Neural cell (in vitro differentiated cells): Measurements from ENCODE around the gene CDKL1. TPM values are rescaled to one million over a fixed set of nuclear protein-coding genes. Genes with fewer than 3 reads are reported as not detected.

Source experiments
- H2AFZ ChIP-seq: fragments of 200-600, 300-800 bp; sonication (generic), shearing (Covaris generic); 2 replicates; pipeline ENCODE4 v1.6.0; 2014; ENCODE audit warnings: low read depth, mild to moderate bottlenecking, antibody characterized with exemption, low read length, moderate library complexity
- H3F3A ChIP-seq: fragments of 200-600 bp; shearing (Covaris generic); 2 replicates; pipeline ENCODE4 v1.6.1; 2016; ENCODE audit warnings: mild to moderate bottlenecking, moderate library complexity, mixed read lengths, antibody characterized with exemption, low read length; ENCODE audit not compliant: insufficient read depth, poor library complexity, severe bottlenecking
- H3K27ac ChIP-seq: fragments of 200-600, 300-800 bp; sonication (generic), shearing (Covaris generic); 2 replicates; pipeline ENCODE4 v1.5.1; 2014; ENCODE audit warnings: mild to moderate bottlenecking, low read length, moderate library complexity
- H3K27me3 ChIP-seq: fragments of 300-800, 200-600 bp; sonication (generic), shearing (Covaris generic); 2 replicates; pipeline ENCODE4 v1.6.0; 2014; ENCODE audit warnings: mild to moderate bottlenecking, low read depth, low read length, moderate library complexity; ENCODE audit not compliant: insufficient read depth
- H3K36me3 ChIP-seq: fragments of 300-800, 200-600 bp; sonication (generic), shearing (Covaris generic); 2 replicates; pipeline ENCODE4 v1.5.1; 2014; ENCODE audit warnings: mild to moderate bottlenecking, antibody characterized with exemption, low read length, moderate library complexity; ENCODE audit not compliant: insufficient read depth
- H3K4me2 ChIP-seq: fragments of 300-800, 200-600 bp; sonication (generic), shearing (Covaris generic); 2 replicates; pipeline ENCODE4 v1.6.0; 2014; ENCODE audit warnings: mild to moderate bottlenecking, low read length
- H3K4me3 ChIP-seq: fragments of 300-800, 200-600 bp; sonication (generic), shearing (Covaris generic); 2 replicates; pipeline ENCODE4 v1.5.1; 2014; ENCODE audit warnings: mild to moderate bottlenecking, low read length, moderate library complexity
- H3K79me2 ChIP-seq: fragments of 200-600 bp; shearing (Covaris generic); replicated peaks from 2 replicates; pipeline ENCODE4 v1.6.0; 2014; ENCODE audit warnings: mild to moderate bottlenecking, low read length, moderate library complexity; ENCODE audit not compliant: insufficient read depth
- H3K9ac ChIP-seq: fragments of 300-800, 200-600 bp; sonication (generic), shearing (Covaris generic); 2 replicates; pipeline ENCODE4 v1.6.1; 2016; ENCODE audit warnings: mild to moderate bottlenecking, low read length, mixed read lengths
- H3K9me2 ChIP-seq: fragments of 200-600 bp; shearing (Covaris generic); 2 replicates; pipeline ENCODE4 v1.6.1; 2016; ENCODE audit warnings: mild to moderate bottlenecking, low read length, mixed read lengths; ENCODE audit not compliant: insufficient read depth
- H3K9me3 ChIP-seq: fragments of 200-600, 300-800 bp; sonication (generic), shearing (Covaris generic); 2 replicates; pipeline ENCODE4 v1.6.1; 2016; ENCODE audit warnings: mild to moderate bottlenecking, mixed run types, low read length, moderate library complexity, mixed read lengths
- H4K20me1 ChIP-seq: fragments of 200-600 bp; shearing (Covaris generic); 2 replicates; pipeline ENCODE4 v1.6.1; 2016; ENCODE audit warnings: mild to moderate bottlenecking, mixed run types; ENCODE audit not compliant: insufficient read depth
- EP300 ChIP-seq: fragments of 450-650 bp; conservative IDR thresholded peaks from 2 replicates; pipeline ENCODE4 v1.6.1; 2014; ENCODE audit warnings: antibody characterized with exemption, mild to moderate bottlenecking, moderate library complexity; ENCODE audit not compliant: poor library complexity, severe bottlenecking
- EZH2 ChIP-seq: fragments of 200-600, 300-800 bp; shearing (Covaris generic), sonication (generic); IDR thresholded peaks from 2 replicates; pipeline ENCODE4 v1.6.1; 2014; ENCODE audit warnings: antibody characterized with exemption, low read length, borderline replicate concordance, mild to moderate bottlenecking; ENCODE audit not compliant: insufficient read depth, poor library complexity, severe bottlenecking
- MXI1 ChIP-seq: fragments of 450-650 bp; conservative IDR thresholded peaks from 2 replicates; pipeline ENCODE4 v1.6.1; 2014; ENCODE audit warnings: antibody characterized with exemption, mild to moderate bottlenecking; ENCODE audit not compliant: poor library complexity, severe bottlenecking
- POLR2AphosphoS5 ChIP-seq: IDR thresholded peaks from 2 replicates; pipeline ENCODE4 v1.6.1; 2012
- RAD21 ChIP-seq: fragments of 450-650 bp; conservative IDR thresholded peaks from 2 replicates; pipeline ENCODE4 v1.6.1; 2014; ENCODE audit warnings: antibody characterized with exemption, mild to moderate bottlenecking, moderate library complexity
- SMC3 ChIP-seq: fragments of 450-650 bp; conservative IDR thresholded peaks from 2 replicates; pipeline ENCODE4 v1.6.1; 2014; ENCODE audit warnings: antibody characterized with exemption, mild to moderate bottlenecking, moderate library complexity; ENCODE audit not compliant: poor library complexity
- TAF1 ChIP-seq: IDR thresholded peaks from 2 replicates; pipeline ENCODE4 v1.6.1; 2012; ENCODE audit warnings: low read depth
- polyA plus RNA-seq: library from polyadenylated mRNA; depleted of rRNA; stranded (reverse); fragments of >200 nt; gene quantifications from 2 replicates; pipeline ENCODE4 v1.2.3, GENCODE V29; 2014
- TF ChIP-seq, protein P1 (sequence below): IDR thresholded peaks from 2 replicates; pipeline ENCODE4 v1.6.1; 2012; ENCODE audit warnings: borderline replicate concordance
- TF ChIP-seq, protein P2 (sequence below): fragments of 450-650 bp; IDR thresholded peaks from 2 replicates; pipeline ENCODE4 v1.5.1; 2014; ENCODE audit warnings: antibody characterized with exemption, mild to moderate bottlenecking, moderate library complexity; ENCODE audit not compliant: poor library complexity, severe bottlenecking

CDKL1 gene
- polyA plus RNA-seq, 1 donor from 2014 or later, result 3.1 TPM

GRCh38 chr14:50339178-50339804 is 57.4 kb downstream of the CDKL1 start:
- no peak overlapping the region for H3K4me3 ChIP-seq
- TF ChIP-seq POLR2AphosphoS5, result no peak
- no peak for TF ChIP-seq MXI1
- TF ChIP-seq EZH2, result no peak
- no peak for TF ChIP-seq RAD21
- no peak for TF ChIP-seq TAF1
- no peak for TF ChIP-seq SMC3
- no peak for TF ChIP-seq EP300
- TF ChIP-seq, protein P1, sequence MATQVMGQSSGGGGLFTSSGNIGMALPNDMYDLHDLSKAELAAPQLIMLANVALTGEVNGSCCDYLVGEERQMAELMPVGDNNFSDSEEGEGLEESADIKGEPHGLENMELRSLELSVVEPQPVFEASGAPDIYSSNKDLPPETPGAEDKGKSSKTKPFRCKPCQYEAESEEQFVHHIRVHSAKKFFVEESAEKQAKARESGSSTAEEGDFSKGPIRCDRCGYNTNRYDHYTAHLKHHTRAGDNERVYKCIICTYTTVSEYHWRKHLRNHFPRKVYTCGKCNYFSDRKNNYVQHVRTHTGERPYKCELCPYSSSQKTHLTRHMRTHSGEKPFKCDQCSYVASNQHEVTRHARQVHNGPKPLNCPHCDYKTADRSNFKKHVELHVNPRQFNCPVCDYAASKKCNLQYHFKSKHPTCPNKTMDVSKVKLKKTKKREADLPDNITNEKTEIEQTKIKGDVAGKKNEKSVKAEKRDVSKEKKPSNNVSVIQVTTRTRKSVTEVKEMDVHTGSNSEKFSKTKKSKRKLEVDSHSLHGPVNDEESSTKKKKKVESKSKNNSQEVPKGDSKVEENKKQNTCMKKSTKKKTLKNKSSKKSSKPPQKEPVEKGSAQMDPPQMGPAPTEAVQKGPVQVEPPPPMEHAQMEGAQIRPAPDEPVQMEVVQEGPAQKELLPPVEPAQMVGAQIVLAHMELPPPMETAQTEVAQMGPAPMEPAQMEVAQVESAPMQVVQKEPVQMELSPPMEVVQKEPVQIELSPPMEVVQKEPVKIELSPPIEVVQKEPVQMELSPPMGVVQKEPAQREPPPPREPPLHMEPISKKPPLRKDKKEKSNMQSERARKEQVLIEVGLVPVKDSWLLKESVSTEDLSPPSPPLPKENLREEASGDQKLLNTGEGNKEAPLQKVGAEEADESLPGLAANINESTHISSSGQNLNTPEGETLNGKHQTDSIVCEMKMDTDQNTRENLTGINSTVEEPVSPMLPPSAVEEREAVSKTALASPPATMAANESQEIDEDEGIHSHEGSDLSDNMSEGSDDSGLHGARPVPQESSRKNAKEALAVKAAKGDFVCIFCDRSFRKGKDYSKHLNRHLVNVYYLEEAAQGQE, result no peak
- H3K36me3 ChIP-seq, result no peaks in the 10 kb centered on the region
- H2AFZ ChIP-seq, result no peak overlapping the region
- H3K9me2 ChIP-seq, result no peaks in the 10 kb centered on the region
- H3K9ac ChIP-seq, result no peak overlapping the region
- no peaks in the 10 kb centered on the region for H3F3A ChIP-seq
- no peak overlapping the region for H3K27ac ChIP-seq
- no peak overlapping the region for H3K4me2 ChIP-seq
- no peaks in the 10 kb centered on the region for H3K27me3 ChIP-seq
- H4K20me1 ChIP-seq, result no peaks in the 10 kb centered on the region
- no peaks in the 10 kb centered on the region for H3K9me3 ChIP-seq
- H3K79me2 ChIP-seq, result no peaks in the 10 kb centered on the region

DNA sequence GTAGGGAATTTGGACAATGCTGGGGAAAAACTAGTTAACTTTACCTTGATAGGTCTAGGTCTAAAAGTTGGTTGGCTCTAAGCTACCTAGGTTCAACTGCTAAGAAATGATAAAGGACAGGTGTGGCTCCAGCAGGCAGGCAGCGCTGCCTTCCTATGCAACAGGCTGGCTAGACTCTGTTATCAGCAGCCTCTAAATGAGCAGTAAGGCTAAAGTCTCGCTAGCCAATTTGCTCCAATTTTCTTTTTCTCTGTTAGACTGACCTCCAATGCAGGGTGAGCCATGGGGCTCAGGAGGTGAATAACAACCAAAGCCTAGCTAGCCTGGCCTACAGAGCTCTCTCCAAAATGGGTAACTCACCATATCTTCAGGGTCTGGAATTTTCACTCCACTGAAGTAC is 58.1 kb downstream of the CDKL1 start:
- no peak overlapping the region for H3K4me3 ChIP-seq
- H3K9me2 ChIP-seq, result no peaks in the 10 kb centered on the region
- no peaks in the 10 kb centered on the region for H3F3A ChIP-seq
- no peaks in the 10 kb centered on the region for H3K79me2 ChIP-seq
- no peaks in the 10 kb centered on the region for H3K9me3 ChIP-seq
- no peak for TF ChIP-seq RAD21
- no peak for TF ChIP-seq MXI1
- no peak for TF ChIP-seq EP300
- TF ChIP-seq, protein P1, result no peak
- TF ChIP-seq, protein P2, sequence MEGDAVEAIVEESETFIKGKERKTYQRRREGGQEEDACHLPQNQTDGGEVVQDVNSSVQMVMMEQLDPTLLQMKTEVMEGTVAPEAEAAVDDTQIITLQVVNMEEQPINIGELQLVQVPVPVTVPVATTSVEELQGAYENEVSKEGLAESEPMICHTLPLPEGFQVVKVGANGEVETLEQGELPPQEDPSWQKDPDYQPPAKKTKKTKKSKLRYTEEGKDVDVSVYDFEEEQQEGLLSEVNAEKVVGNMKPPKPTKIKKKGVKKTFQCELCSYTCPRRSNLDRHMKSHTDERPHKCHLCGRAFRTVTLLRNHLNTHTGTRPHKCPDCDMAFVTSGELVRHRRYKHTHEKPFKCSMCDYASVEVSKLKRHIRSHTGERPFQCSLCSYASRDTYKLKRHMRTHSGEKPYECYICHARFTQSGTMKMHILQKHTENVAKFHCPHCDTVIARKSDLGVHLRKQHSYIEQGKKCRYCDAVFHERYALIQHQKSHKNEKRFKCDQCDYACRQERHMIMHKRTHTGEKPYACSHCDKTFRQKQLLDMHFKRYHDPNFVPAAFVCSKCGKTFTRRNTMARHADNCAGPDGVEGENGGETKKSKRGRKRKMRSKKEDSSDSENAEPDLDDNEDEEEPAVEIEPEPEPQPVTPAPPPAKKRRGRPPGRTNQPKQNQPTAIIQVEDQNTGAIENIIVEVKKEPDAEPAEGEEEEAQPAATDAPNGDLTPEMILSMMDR, result no peak
- TF ChIP-seq POLR2AphosphoS5, result no peak
- TF ChIP-seq EZH2, result no peak
- no peak for TF ChIP-seq TAF1
- TF ChIP-seq SMC3, result no peak
- no peak overlapping the region for H3K27ac ChIP-seq
- no peaks in the 10 kb centered on the region for H3K27me3 ChIP-seq
- H2AFZ ChIP-seq, result no peak overlapping the region
- no peaks in the 10 kb centered on the region for H3K36me3 ChIP-seq
- H3K4me2 ChIP-seq, result no peak overlapping the region
- no peaks in the 10 kb centered on the region for H4K20me1 ChIP-seq
- no peak overlapping the region for H3K9ac ChIP-seq
